ENCODE measurements around the gene PRM1.

The PRM1 gene

GRCh38 chr16:11327277-11328171 lies 46.4 kb upstream of the PRM1 start:
- TF ChIP-seq CTCF (IDR thresholded peaks at IDR 0.05; ENCODE audit: low read depth, low read length) = no peak
- TF ChIP-seq MYC (IDR thresholded peaks at IDR 0.05; ENCODE audit: low read depth, low read length) = no peak
- TF ChIP-seq, protein P1, sequence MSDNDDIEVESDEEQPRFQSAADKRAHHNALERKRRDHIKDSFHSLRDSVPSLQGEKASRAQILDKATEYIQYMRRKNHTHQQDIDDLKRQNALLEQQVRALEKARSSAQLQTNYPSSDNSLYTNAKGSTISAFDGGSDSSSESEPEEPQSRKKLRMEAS (IDR thresholded peaks at IDR 0.05; ENCODE audit: low read depth, low read length) = no peak
- no peak for TF ChIP-seq POLR2A (IDR thresholded peaks at IDR 0.05; ENCODE audit: extremely low read depth, insufficient read length)
- DNase-seq (ENCODE audit: low read depth) = no peak
- H3K4me3 ChIP-seq (ENCODE audit: low read depth, low read length) = no peak overlapping the region

DNA sequence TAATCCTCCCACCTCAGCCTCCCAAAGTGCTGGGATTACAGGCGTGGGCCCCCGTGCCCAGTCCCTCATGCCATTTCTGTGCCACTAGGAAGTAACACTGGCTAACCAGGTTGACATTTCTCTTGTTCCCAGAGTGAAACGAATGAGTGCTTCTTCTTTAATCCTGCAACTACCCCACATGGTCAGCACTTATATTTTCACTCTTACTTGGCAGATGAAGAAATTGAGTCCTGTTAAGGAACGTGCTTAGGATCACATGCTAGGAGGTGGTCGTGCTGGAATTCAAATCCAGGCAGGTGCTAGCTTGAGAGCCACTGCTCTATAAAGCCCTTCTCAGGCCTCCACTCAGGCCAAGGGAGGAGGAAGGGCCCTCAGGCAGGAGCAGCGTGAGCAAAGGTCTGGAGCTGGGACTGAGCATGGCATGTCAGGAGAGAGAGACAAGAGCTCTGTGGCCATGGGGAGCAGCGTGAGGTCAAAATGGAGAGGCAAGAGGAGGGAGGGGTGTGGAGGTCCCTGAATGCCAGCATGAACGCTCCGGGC lies 45.7 kb upstream of the PRM1 start:
- H3K4me3 ChIP-seq (ENCODE audit: low read depth, low read length) = no peak overlapping the region
- no peak for DNase-seq (ENCODE audit: low read depth)
- TF ChIP-seq, protein P1 (IDR thresholded peaks at IDR 0.05; ENCODE audit: low read depth, low read length) = no peak
- TF ChIP-seq CTCF (IDR thresholded peaks at IDR 0.05; ENCODE audit: low read depth, low read length) = no peak
- TF ChIP-seq POLR2A (IDR thresholded peaks at IDR 0.05; ENCODE audit: extremely low read depth, insufficient read length) = no peak
- no peak for TF ChIP-seq MYC (IDR thresholded peaks at IDR 0.05; ENCODE audit: low read depth, low read length)

GRCh38 chr16:11326084-11326736 lies 45.1 kb upstream of the PRM1 start:
- DNase-seq (ENCODE audit: low read depth) = no peak
- H3K4me3 ChIP-seq (ENCODE audit: low read depth, low read length) = no peak overlapping the region
- TF ChIP-seq MYC (IDR thresholded peaks at IDR 0.05; ENCODE audit: low read depth, low read length) (no peak), POLR2A (IDR thresholded peaks at IDR 0.05; ENCODE audit: extremely low read depth, insufficient read length) (no peak), CTCF (IDR thresholded peaks at IDR 0.05; ENCODE audit: low read depth, low read length) (no peak)
- TF ChIP-seq, protein P1 (IDR thresholded peaks at IDR 0.05; ENCODE audit: low read depth, low read length) = no peak

DNA sequence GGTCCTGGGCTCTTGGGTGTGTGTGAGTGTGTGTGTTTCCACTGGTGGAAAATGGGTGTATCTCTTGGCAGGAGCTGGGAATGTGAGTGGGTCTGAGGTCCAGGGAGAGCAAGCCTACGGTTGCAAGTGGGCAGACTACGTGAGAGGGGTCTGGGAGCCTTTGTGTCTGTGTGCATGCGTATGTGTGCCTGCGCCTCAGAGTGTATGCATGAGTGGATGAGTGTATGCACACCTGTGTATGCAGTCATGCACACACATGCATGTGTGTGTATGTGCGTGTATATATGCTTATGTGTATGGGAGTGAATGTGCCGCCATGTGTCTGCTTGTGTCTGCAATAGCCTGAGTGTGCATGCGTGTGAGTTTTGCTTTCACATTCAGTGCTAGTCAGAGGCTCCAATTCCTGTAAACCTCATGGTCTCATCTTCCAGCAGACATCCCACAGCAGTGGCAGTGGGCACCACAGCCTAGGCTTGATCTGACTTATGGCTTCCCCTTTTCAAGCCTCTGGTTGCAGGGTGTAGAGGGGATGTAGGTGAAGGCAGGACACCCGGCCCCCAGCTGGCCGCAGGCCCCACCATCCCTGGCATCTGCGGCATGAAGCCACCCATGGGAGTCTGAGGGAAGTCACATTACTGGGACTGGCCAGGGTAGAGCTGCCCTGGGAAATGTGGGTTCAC lies 44.4 kb upstream of the PRM1 start:
- TF ChIP-seq CTCF (IDR thresholded peaks at IDR 0.05; ENCODE audit: low read depth, low read length) (no peak), POLR2A (IDR thresholded peaks at IDR 0.05; ENCODE audit: extremely low read depth, insufficient read length) (no peak), MYC (IDR thresholded peaks at IDR 0.05; ENCODE audit: low read depth, low read length) (no peak)
- TF ChIP-seq, protein P1 (IDR thresholded peaks at IDR 0.05; ENCODE audit: low read depth, low read length) = no peak
- DNase-seq (ENCODE audit: low read depth) = no peak
- no peak overlapping the region for H3K4me3 ChIP-seq (ENCODE audit: low read depth, low read length)

DNA sequence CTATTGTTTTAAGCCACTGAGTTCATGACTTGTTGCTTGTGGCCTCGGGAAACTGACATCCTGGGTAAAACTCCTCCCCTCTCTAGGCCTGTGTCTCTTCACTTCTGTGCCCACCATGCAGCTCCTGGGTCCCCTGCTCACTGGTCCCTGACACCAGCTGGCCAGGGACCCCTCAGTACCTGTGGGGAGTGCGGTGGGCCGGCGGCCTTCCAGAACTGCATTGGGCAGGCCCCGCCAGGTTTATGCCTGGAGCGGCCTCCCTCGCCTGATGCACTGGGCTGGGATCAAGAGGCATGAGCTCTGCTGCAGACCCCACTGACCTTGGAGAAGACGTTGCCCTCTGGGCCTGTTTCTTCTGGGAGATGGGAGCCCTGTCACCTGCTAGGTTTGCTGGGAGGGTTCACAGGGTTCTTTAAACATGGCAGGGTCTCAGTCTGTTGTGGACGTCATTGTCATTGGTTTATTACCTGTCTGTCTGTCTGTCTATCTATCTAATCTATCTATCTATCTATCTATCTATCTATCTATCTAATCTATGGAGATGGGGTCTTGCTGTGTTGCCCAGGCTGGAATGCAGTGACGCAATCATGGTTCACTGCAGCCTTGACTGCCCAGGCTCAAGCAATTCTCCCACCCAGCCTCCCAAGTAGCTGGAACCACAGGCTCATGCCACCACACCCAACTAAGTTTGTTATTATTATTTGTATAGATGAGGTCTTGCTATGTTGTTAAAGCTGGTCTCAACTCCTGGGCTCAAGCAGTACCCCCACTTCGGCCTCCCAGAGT lies 42.6 kb upstream of the PRM1 start:
- H3K4me3 ChIP-seq (ENCODE audit: low read depth, low read length) = no peak overlapping the region
- TF ChIP-seq POLR2A (IDR thresholded peaks at IDR 0.05; ENCODE audit: extremely low read depth, insufficient read length) (no peak), MYC (IDR thresholded peaks at IDR 0.05; ENCODE audit: low read depth, low read length) (no peak), CTCF (IDR thresholded peaks at IDR 0.05; ENCODE audit: low read depth, low read length) (no peak)
- TF ChIP-seq, protein P1 (IDR thresholded peaks at IDR 0.05; ENCODE audit: low read depth, low read length) = no peak
- no peak for DNase-seq (ENCODE audit: low read depth)
